ENCODE results near the gene PSMC3IP.

GRCh38 chr17:42607769-42608168 is 30.2 kb upstream of the PSMC3IP start:
- TF ChIP-seq CTCF (IDR thresholded peaks at IDR 0.05; ENCODE audit: low read depth, low read length, missing input control) = no peak
- no peak for TF ChIP-seq JUND (IDR thresholded peaks at IDR 0.05)
- TF ChIP-seq MAX (IDR thresholded peaks at IDR 0.05) = no peak
- TF ChIP-seq ATF3 (IDR thresholded peaks at IDR 0.05) = no peak
- TF ChIP-seq RAD21 (IDR thresholded peaks at IDR 0.05) = no peak
- TF ChIP-seq TAF1 (conservative IDR thresholded peaks at IDR 0.05) = no peak
- TF ChIP-seq YY1 (IDR thresholded peaks at IDR 0.05) = no peak
- TF ChIP-seq FOXA1 (IDR thresholded peaks at IDR 0.05) = no peak
